Dermis blood vessel endothelial cell (primary cell): ENCODE data around the gene RRAS2. TPM values are rescaled to one million over a fixed set of nuclear protein-coding genes. Genes with fewer than 3 reads are reported as not detected.

Experiments
- total RNA-seq: library from RNA; depleted of rRNA; stranded (reverse); fragments of >200 nt; gene quantifications from 2 replicates; pipeline ENCODE4 v1.2.3, GENCODE V29; 2014

Gene RRAS2
- total RNA-seq, 1 donor from 2014 or later = 112 TPM

Other genes starting within 250 kb of the RRAS2 start
- 254 and 312 TPM in 2 replicates for gene COPB1, start 140.6 kb upstream of the RRAS2 start, total RNA-seq
- 137 and 177 TPM in 2 replicates for gene PSMA1, start 161.2 kb upstream of the RRAS2 start, total RNA-seq